Mammary epithelial cell (primary cell): ENCODE data around the gene ANKS6.

ENCODE experiments used
- EZH2 ChIP-seq: IDR thresholded peaks from 2 replicates; pipeline ENCODE4 v1.6.1; 2012; ENCODE audit warnings: low read length, inconsistent platforms, borderline replicate concordance
- TF ChIP-seq, protein P1 (sequence below), 2 donors: IDR thresholded peaks in 1 of 2; conservative IDR thresholded peaks in 1 of 2; 2 replicates each; pipeline ENCODE4 v1.5.1; 2011 to 2012; ENCODE audit warnings: inconsistent platforms in 2 of 2, low read length in 2 of 2, mild to moderate bottlenecking in 2 of 2, control low read depth in 1 of 2, low read depth in 1 of 2; ENCODE audit not compliant: insufficient read depth in 1 of 2; ENCODE audit errors: extremely low read depth in 1 of 2

DNA sequence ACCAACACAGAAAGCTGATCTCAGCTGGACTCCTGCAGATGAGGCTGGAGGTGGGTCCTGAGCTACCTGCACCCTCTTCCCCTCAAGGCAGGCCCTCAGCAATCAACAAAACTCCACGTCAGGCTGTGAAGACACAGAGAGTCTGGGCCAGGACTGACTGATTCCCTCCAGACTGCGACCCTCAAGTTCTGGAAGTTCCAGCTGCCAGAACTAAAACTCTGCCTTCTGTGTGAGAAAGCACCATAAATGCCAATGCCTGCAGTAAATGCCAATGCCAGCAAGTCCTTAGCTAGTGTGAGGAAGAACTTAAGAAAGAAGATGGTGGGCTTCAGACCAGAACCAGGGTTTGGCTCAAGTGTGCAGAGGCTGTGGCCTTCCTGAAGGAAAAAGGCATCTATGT lies 45.1 kb downstream of the ANKS6 start:
- TF ChIP-seq, protein P1, sequence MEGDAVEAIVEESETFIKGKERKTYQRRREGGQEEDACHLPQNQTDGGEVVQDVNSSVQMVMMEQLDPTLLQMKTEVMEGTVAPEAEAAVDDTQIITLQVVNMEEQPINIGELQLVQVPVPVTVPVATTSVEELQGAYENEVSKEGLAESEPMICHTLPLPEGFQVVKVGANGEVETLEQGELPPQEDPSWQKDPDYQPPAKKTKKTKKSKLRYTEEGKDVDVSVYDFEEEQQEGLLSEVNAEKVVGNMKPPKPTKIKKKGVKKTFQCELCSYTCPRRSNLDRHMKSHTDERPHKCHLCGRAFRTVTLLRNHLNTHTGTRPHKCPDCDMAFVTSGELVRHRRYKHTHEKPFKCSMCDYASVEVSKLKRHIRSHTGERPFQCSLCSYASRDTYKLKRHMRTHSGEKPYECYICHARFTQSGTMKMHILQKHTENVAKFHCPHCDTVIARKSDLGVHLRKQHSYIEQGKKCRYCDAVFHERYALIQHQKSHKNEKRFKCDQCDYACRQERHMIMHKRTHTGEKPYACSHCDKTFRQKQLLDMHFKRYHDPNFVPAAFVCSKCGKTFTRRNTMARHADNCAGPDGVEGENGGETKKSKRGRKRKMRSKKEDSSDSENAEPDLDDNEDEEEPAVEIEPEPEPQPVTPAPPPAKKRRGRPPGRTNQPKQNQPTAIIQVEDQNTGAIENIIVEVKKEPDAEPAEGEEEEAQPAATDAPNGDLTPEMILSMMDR (conservative IDR thresholded peaks at IDR 0.05 in 1 of 2, IDR thresholded peaks at IDR 0.05 in 1 of 2; ENCODE audit: extremely low read depth in 1 of 2, insufficient read depth in 1 of 2, low read depth in 1 of 2, low read length in 2 of 2) = no peak
- TF ChIP-seq EZH2 = no peak
